IMR-90 (cell line): Measurements from ENCODE around the gene LCE4A. TPM values are rescaled to one million over a fixed set of nuclear protein-coding genes. Genes with fewer than 3 reads are reported as not detected.

Experiments
- ATAC-seq: fragments of 200-7000 bp; cut with Tn5 transposase; 2 replicates; pipeline ENCODE4 v1.9.1; 2020; ENCODE audit warnings: low read depth, mild to moderate bottlenecking, moderate library complexity
- BruUV-seq: library from RNA; stranded (reverse); fragments of 400-500 nt; replicated peaks from 2 replicates; lab custom pipeline; 2021; lab: Mats Ljungman, UMichigan
- CTCF ChIA-PET: fragments of 300-600 bp; formaldehyde crosslinking; extraction: SDS; loops from one replicate; lab custom pipeline; 2021; ENCODE audit warnings: antibody characterized with exemption; lab: Yijun Ruan, JAX
- POLR2A ChIA-PET: fragments of 300-600 bp; sonication (Branson Sonifier 250); formaldehyde crosslinking; loops from one replicate; lab custom pipeline; 2022; ENCODE audit warnings: antibody characterized with exemption; ENCODE audit not compliant: unreplicated experiment; lab: Charles Lee
- DNase-seq: peaks from one replicate; pipeline ENCODE4 v3.0.0; 2013
- H2AFZ ChIP-seq: replicated peaks from 2 replicates; pipeline ENCODE3; 2013; ENCODE audit warnings: low read length, mild to moderate bottlenecking; ENCODE audit not compliant: poor library complexity
- H2AK5ac ChIP-seq: 2 replicates; pipeline ENCODE4 v1.6.1; 2013; ENCODE audit warnings: low read depth, low read length, inconsistent platforms
- H2AK9ac ChIP-seq: replicated peaks from 2 replicates; pipeline ENCODE3; 2013; ENCODE audit warnings: mild to moderate bottlenecking, low read depth, low read length, moderate library complexity; ENCODE audit not compliant: poor library complexity
- H2BK120ac ChIP-seq: 2 replicates; pipeline ENCODE4 v1.6.1; 2013; ENCODE audit warnings: low read depth, low read length, inconsistent platforms
- H2BK15ac ChIP-seq: 3 replicates; pipeline ENCODE4 v1.6.1; 2013; ENCODE audit warnings: low read depth, low read length, inconsistent platforms
- H2BK20ac ChIP-seq: 2 replicates; pipeline ENCODE4 v1.6.1; 2013; ENCODE audit warnings: low read depth, mild to moderate bottlenecking, inconsistent platforms, low read length, moderate library complexity
- H2BK5ac ChIP-seq: 2 replicates; pipeline ENCODE4 v1.6.1; 2013; ENCODE audit warnings: mild to moderate bottlenecking, low read depth, low read length, inconsistent platforms; ENCODE audit not compliant: poor library complexity, severe bottlenecking
- H3K14ac ChIP-seq: replicated peaks from 2 replicates; pipeline ENCODE4 v1.6.1; 2013; ENCODE audit warnings: low read depth, low read length, inconsistent platforms
- H3K18ac ChIP-seq: 2 replicates; pipeline ENCODE4 v1.6.1; 2013; ENCODE audit warnings: low read depth, low read length, control low read depth
- H3K23ac ChIP-seq: 2 replicates; pipeline ENCODE4 v1.6.1; 2013; ENCODE audit warnings: low read depth, low read length, inconsistent platforms
- H3K27ac ChIP-seq: 2 replicates; pipeline ENCODE4 v1.5.1; 2013; ENCODE audit warnings: mild to moderate bottlenecking, control low read depth, low read length; ENCODE audit not compliant: insufficient read depth
- H3K27me3 ChIP-seq: 2 replicates; pipeline ENCODE4 v1.6.1; 2013; ENCODE audit warnings: low read length; ENCODE audit not compliant: control insufficient read depth, insufficient read depth
- H3K36me3 ChIP-seq: 2 replicates; pipeline ENCODE4 v1.6.1; 2013; ENCODE audit warnings: low read length, mixed read lengths; ENCODE audit not compliant: control insufficient read depth, insufficient read depth
- H3K4ac ChIP-seq: 2 replicates; pipeline ENCODE4 v1.6.1; 2013; ENCODE audit warnings: low read depth, low read length, inconsistent platforms
- H3K4me1 ChIP-seq: 2 replicates; pipeline ENCODE4 v1.6.1; 2013; ENCODE audit warnings: low read length, mixed read lengths; ENCODE audit not compliant: control insufficient read depth, insufficient read depth
- H3K4me2 ChIP-seq: 2 replicates; pipeline ENCODE4 v1.6.1; 2013; ENCODE audit warnings: low read depth, mild to moderate bottlenecking, control low read depth, low read length, moderate library complexity
- H3K4me3 ChIP-seq: 2 replicates; pipeline ENCODE4 v1.5.1; 2013; ENCODE audit warnings: low read depth, mild to moderate bottlenecking, control low read depth, low read length, moderate library complexity; ENCODE audit not compliant: insufficient read depth
- H3K56ac ChIP-seq: 2 replicates; pipeline ENCODE4 v1.6.1; 2013; ENCODE audit warnings: low read length, inconsistent platforms; ENCODE audit not compliant: insufficient read depth; ENCODE audit errors: extremely low read depth
- H3K79me1 ChIP-seq, 2 experiments: 2 replicates each; pipeline ENCODE4 v1.6.1; 2013; ENCODE audit warnings: low read length in 2 of 2, inconsistent platforms in 1 of 2, low read depth in 1 of 2
- H3K9ac ChIP-seq: 2 replicates; pipeline ENCODE4 v1.6.1; 2013; ENCODE audit warnings: low read depth, low read length, control low read depth
- H3K9me1 ChIP-seq: 2 replicates; pipeline ENCODE4 v1.6.1; 2013; ENCODE audit warnings: low read length, inconsistent platforms; ENCODE audit not compliant: insufficient read depth
- H3K9me3 ChIP-seq: 2 replicates; pipeline ENCODE4 v1.6.1; 2013; ENCODE audit warnings: low read length; ENCODE audit not compliant: control insufficient read depth, insufficient read depth
- H4K20me1 ChIP-seq: 2 replicates; pipeline ENCODE4 v1.6.1; 2013; ENCODE audit warnings: low read length, inconsistent platforms; ENCODE audit not compliant: insufficient read depth
- H4K5ac ChIP-seq: 2 replicates; pipeline ENCODE4 v1.6.1; 2013; ENCODE audit warnings: mild to moderate bottlenecking, low read depth, low read length, control low read depth
- H4K8ac ChIP-seq, 2 experiments: 2 replicates each; pipeline ENCODE4 v1.6.1; 2013; ENCODE audit warnings: low read depth in 2 of 2, low read length in 2 of 2, control low read depth in 1 of 2, inconsistent platforms in 1 of 2
- H4K91ac ChIP-seq: 2 replicates; pipeline ENCODE4 v1.6.1; 2013; ENCODE audit warnings: low read depth, low read length, inconsistent platforms; ENCODE audit not compliant: insufficient read depth
- CHD1 ChIP-seq: IDR thresholded peaks from 2 replicates; pipeline ENCODE4 v1.6.1; 2012; ENCODE audit warnings: low read depth, low read length, improper control_type of control experiment
- CTCF ChIP-seq: conservative IDR thresholded peaks from 2 replicates; pipeline ENCODE4 v1.5.1; 2012; ENCODE audit warnings: mild to moderate bottlenecking, low read depth, low read length, improper control_type of control experiment
- FOS ChIP-seq: fragments of 150-350 bp; IDR thresholded peaks from 2 replicates; pipeline ENCODE4 v1.6.1; 2016; ENCODE audit warnings: low read depth, low read length
- MAZ ChIP-seq: IDR thresholded peaks from 2 replicates; pipeline ENCODE4 v1.6.1; 2012; ENCODE audit warnings: low read depth, mild to moderate bottlenecking, low read length, improper control_type of control experiment, moderate library complexity, borderline replicate concordance
- MXI1 ChIP-seq: IDR thresholded peaks from 2 replicates; pipeline ENCODE4 v1.6.1; 2012; ENCODE audit warnings: low read depth, mild to moderate bottlenecking, low read length, moderate library complexity, borderline replicate concordance
- NFE2L2 ChIP-seq: fragments of 150-350 bp; IDR thresholded peaks from 2 replicates; pipeline ENCODE4 v1.6.1; 2016; ENCODE audit warnings: low read depth, mild to moderate bottlenecking, low read length
- POLR2A ChIP-seq: IDR thresholded peaks from 2 replicates; pipeline ENCODE4 v1.6.1; 2012; ENCODE audit warnings: mild to moderate bottlenecking, low read depth, low read length
- RAD21 ChIP-seq: IDR thresholded peaks from 2 replicates; pipeline ENCODE4 v1.6.1; 2012; ENCODE audit warnings: low read length, improper control_type of control experiment
- RCOR1 ChIP-seq: IDR thresholded peaks from 2 replicates; pipeline ENCODE4 v1.6.1; 2012; ENCODE audit warnings: mild to moderate bottlenecking, low read length, improper control_type of control experiment; ENCODE audit not compliant: insufficient replicate concordance
- RFX5 ChIP-seq: IDR thresholded peaks from 2 replicates; pipeline ENCODE4 v1.8.0; 2012; ENCODE audit warnings: low read depth, mild to moderate bottlenecking, low read length, moderate library complexity
- SMC3 ChIP-seq: fragments of 150-350 bp; IDR thresholded peaks from 2 replicates; pipeline ENCODE4 v1.6.1; 2016; ENCODE audit warnings: low read depth, mild to moderate bottlenecking, antibody characterized with exemption, low read length, moderate library complexity
- dilution Hi-C: fragments of 300-500 bp; cut with HindIII; formaldehyde crosslinking; loops from one replicate; pipeline ENCODE4 v1.14.3; 2018; ENCODE audit warnings: low sequenced_read_pairs; ENCODE audit not compliant: unreplicated experiment
- in situ Hi-C: fragments of 300-500 bp; cut with MboI; formaldehyde crosslinking; loops from 3 replicates; pipeline ENCODE4 v1.14.3; 2019; ENCODE audit warnings: low sequenced_read_pairs, inconsistent platforms, mixed read lengths
- intact Hi-C: fragments of 100-400 bp; cut with micrococcal nuclease; formaldehyde crosslinking; loops from 2 replicates; pipeline ENCODE4 v1.10.0; 2022
- polyA plus RNA-seq, 3 experiments: library from polyadenylated mRNA; depleted of rRNA; stranded (reverse); fragments of >200 nt; gene quantifications; 2 replicates each; pipeline ENCODE4 v1.2.3, GENCODE V29; 2012; ENCODE audit warnings: low replicate concordance in 1 of 3
- total RNA-seq: library from RNA; depleted of rRNA; stranded (reverse); fragments of >200 nt; gene quantifications from 2 replicates; pipeline ENCODE4 v1.2.3, GENCODE V29; 2012
- TF ChIP-seq, protein P1 (sequence below): fragments of 150-350 bp; IDR thresholded peaks from 2 replicates; pipeline ENCODE4 v1.6.1; 2016; ENCODE audit warnings: low read depth, mild to moderate bottlenecking, low read length, moderate library complexity, borderline replicate concordance
- TF ChIP-seq, protein P2 (sequence below): fragments of 150-350 bp; IDR thresholded peaks from 2 replicates; pipeline ENCODE4 v1.6.1; 2017; ENCODE audit warnings: mild to moderate bottlenecking, antibody characterized with exemption, low read length, low read depth

LCE4A gene
- total and polyA plus RNA-seq, 2 of the 4 experiments (the other 2 are of a cell fraction), result not detected

- H3K36me3 ChIP-seq, result no peaks in the 10 kb centered on the region
- H3K56ac ChIP-seq, result no peak overlapping the region
- no peak overlapping the region for H2BK15ac ChIP-seq
- H2AFZ ChIP-seq, result no peak overlapping the region
- no peak overlapping the region for H2AK9ac ChIP-seq
- BruUV-seq, result no TSS peak
- intact Hi-C loops (no loop called here), in situ Hi-C loops (no loop called here), dilution Hi-C loops (no loop called here)
- no peaks in the 10 kb centered on the region for H3K79me1 ChIP-seq
- no peak overlapping the region for H2BK20ac ChIP-seq
- H2AK5ac ChIP-seq, result no peak overlapping the region
- no peak overlapping the region for H4K8ac ChIP-seq
- no peak overlapping the region for H4K91ac ChIP-seq
- H3K4me1 ChIP-seq, result no peaks in the 10 kb centered on the region; the same call in 1 of the 2 replicates
- no peak for ATAC-seq
- no peak overlapping the region for H4K5ac ChIP-seq
- H2BK120ac ChIP-seq, result no peak overlapping the region
- H4K20me1 ChIP-seq, result no peaks in the 10 kb centered on the region
- H3K14ac ChIP-seq, result no peak overlapping the region
- H3K23ac ChIP-seq, result no peak overlapping the region
- POLR2A ChIA-PET, result no interaction called here
- no peak overlapping the region for H3K18ac ChIP-seq
- H3K4me3 ChIP-seq, result no peak overlapping the region
- no peak for DNase-seq
- CTCF ChIA-PET, result no interaction called here
- no peaks in the 10 kb centered on the region for H3K9me3 ChIP-seq
- H3K27me3 ChIP-seq, result no peaks in the 10 kb centered on the region
- H3K4ac ChIP-seq, result no peak overlapping the region
- H3K9me1 ChIP-seq, result no peaks in the 10 kb centered on the region
- H3K9ac ChIP-seq, result no peak overlapping the region
- TF ChIP-seq FOS, result no peak
- no peak for TF ChIP-seq RAD21
- TF ChIP-seq, protein P1, sequence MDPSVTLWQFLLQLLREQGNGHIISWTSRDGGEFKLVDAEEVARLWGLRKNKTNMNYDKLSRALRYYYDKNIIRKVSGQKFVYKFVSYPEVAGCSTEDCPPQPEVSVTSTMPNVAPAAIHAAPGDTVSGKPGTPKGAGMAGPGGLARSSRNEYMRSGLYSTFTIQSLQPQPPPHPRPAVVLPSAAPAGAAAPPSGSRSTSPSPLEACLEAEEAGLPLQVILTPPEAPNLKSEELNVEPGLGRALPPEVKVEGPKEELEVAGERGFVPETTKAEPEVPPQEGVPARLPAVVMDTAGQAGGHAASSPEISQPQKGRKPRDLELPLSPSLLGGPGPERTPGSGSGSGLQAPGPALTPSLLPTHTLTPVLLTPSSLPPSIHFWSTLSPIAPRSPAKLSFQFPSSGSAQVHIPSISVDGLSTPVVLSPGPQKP, result no peak
- TF ChIP-seq CHD1, result no peak
- no peak for TF ChIP-seq CTCF
- TF ChIP-seq, protein P2, sequence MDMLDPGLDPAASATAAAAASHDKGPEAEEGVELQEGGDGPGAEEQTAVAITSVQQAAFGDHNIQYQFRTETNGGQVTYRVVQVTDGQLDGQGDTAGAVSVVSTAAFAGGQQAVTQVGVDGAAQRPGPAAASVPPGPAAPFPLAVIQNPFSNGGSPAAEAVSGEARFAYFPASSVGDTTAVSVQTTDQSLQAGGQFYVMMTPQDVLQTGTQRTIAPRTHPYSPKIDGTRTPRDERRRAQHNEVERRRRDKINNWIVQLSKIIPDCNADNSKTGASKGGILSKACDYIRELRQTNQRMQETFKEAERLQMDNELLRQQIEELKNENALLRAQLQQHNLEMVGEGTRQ, result no peak
- no peak for TF ChIP-seq MXI1
- TF ChIP-seq RFX5, result no peak
- TF ChIP-seq RCOR1, result no peak
- no peak for TF ChIP-seq SMC3
- TF ChIP-seq POLR2A, result no peak
- no peak for TF ChIP-seq NFE2L2
- no peak for TF ChIP-seq MAZ
- H3K4me2 ChIP-seq, result no peak overlapping the region
- no peak overlapping the region for H2BK5ac ChIP-seq
- no peak overlapping the region for H3K27ac ChIP-seq
Observed at GRCh38 chr1:152741656-152742055, 33.7 kb downstream of the LCE4A start.
